HepG2 (cell line): ENCODE measurements around the gene TRMU.

Experiments used
- EP300 ChIP-seq, 3 experiments: sonication (generic) in 1 of 3; formaldehyde crosslinking in 1 of 3; IDR thresholded peaks; 2 replicates each; pipeline versions ENCODE4 v1.5.1 to v1.6.1; 2011 to 2020; ENCODE audit warnings: low read depth in 2 of 3, low read length in 2 of 3, borderline replicate concordance in 1 of 3, improper control_type of control experiment in 1 of 3, mild to moderate bottlenecking in 1 of 3, missing genetic modification reagents in 1 of 3, moderate library complexity in 1 of 3
- IKZF1 ChIP-seq: fragments of 450-650 bp; IDR thresholded peaks from 2 replicates; pipeline ENCODE4 v1.7.1; 2016
- MXI1 ChIP-seq: IDR thresholded peaks from 3 replicates; pipeline ENCODE4 v1.6.1; 2012; ENCODE audit warnings: low read depth, low read length, inconsistent platforms, borderline replicate concordance
- RXRA ChIP-seq: sonication (generic); formaldehyde crosslinking; IDR thresholded peaks from 2 replicates; pipeline ENCODE4 v1.5.1; 2020; ENCODE audit warnings: missing genetic modification reagents
- ZNF124 ChIP-seq: sonication (generic); formaldehyde crosslinking; IDR thresholded peaks from 2 replicates; pipeline ENCODE4 v1.4.0; 2020; ENCODE audit warnings: missing genetic modification reagents
- ZSCAN29 ChIP-seq: sonication (generic); formaldehyde crosslinking; conservative IDR thresholded peaks from 2 replicates; pipeline ENCODE4 v1.4.0; 2020; ENCODE audit warnings: mild to moderate bottlenecking, missing genetic modification reagents
- TF ChIP-seq, protein P1 (sequence below): sonication (generic); formaldehyde crosslinking; IDR thresholded peaks from 2 replicates; pipeline ENCODE4 v1.5.0; 2020; ENCODE audit warnings: mild to moderate bottlenecking, missing genetic modification reagents, moderate library complexity

GRCh38 chr22:46289244-46289891 is 46.1 kb upstream of the TRMU start:
- TF ChIP-seq RXRA (CRISPR knock-in tag) (no peak), ZSCAN29 (CRISPR knock-in tag) (no peak), ZNF124 (CRISPR knock-in tag) (no peak), IKZF1 (no peak), EP300 (IDR thresholded peaks at IDR 0.05; ENCODE audit: low read depth in 2 of 2, low read length in 2 of 2) (no peak), EP300 (CRISPR knock-in tag; IDR thresholded peaks at IDR 0.05; ENCODE audit: borderline replicate concordance) (no peak), MXI1 (no peak)
- TF ChIP-seq, protein P1, sequence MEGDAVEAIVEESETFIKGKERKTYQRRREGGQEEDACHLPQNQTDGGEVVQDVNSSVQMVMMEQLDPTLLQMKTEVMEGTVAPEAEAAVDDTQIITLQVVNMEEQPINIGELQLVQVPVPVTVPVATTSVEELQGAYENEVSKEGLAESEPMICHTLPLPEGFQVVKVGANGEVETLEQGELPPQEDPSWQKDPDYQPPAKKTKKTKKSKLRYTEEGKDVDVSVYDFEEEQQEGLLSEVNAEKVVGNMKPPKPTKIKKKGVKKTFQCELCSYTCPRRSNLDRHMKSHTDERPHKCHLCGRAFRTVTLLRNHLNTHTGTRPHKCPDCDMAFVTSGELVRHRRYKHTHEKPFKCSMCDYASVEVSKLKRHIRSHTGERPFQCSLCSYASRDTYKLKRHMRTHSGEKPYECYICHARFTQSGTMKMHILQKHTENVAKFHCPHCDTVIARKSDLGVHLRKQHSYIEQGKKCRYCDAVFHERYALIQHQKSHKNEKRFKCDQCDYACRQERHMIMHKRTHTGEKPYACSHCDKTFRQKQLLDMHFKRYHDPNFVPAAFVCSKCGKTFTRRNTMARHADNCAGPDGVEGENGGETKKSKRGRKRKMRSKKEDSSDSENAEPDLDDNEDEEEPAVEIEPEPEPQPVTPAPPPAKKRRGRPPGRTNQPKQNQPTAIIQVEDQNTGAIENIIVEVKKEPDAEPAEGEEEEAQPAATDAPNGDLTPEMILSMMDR (CRISPR knock-in tag), result no peak
